H1 (cell line): ENCODE data around the gene CCL15.

Experiments
- ATF3 ChIP-seq: IDR thresholded peaks from 2 replicates; pipeline ENCODE4 v1.6.1; 2011; ENCODE audit warnings: low read depth, mild to moderate bottlenecking, low read length; ENCODE audit not compliant: insufficient read depth
- BACH1 ChIP-seq: IDR thresholded peaks from 2 replicates; pipeline ENCODE4 v1.6.1; 2012; ENCODE audit warnings: low read length, improper control_type of control experiment
- CBX8 ChIP-seq: fragments of 300-800, 300-1000 bp; sonication (generic); IDR thresholded peaks from 2 replicates; pipeline ENCODE4 v1.7.1; 2016; ENCODE audit warnings: low read depth, low read length, borderline replicate concordance
- CHD2 ChIP-seq: IDR thresholded peaks from 2 replicates; pipeline ENCODE4 v1.6.1; 2012; ENCODE audit warnings: low read length, improper control_type of control experiment
- CREB1 ChIP-seq: IDR thresholded peaks from 2 replicates; pipeline ENCODE4 v1.6.1; 2012; ENCODE audit warnings: inconsistent platforms
- EZH2 ChIP-seq: fragments of 200-600 bp; sonication (generic); IDR thresholded peaks from 2 replicates; pipeline ENCODE4 v1.7.1; 2012; ENCODE audit warnings: low read depth, mild to moderate bottlenecking, moderate library complexity, low read length, inconsistent platforms; ENCODE audit not compliant: severe bottlenecking
- MAX ChIP-seq: IDR thresholded peaks from 2 replicates; pipeline ENCODE4 v1.6.1; 2012; ENCODE audit warnings: inconsistent platforms
- NRF1 ChIP-seq: IDR thresholded peaks from 2 replicates; pipeline ENCODE4 v1.6.1; 2011; ENCODE audit warnings: mild to moderate bottlenecking, low read depth, low read length, improper control_type of control experiment
- POLR2AphosphoS5 ChIP-seq: IDR thresholded peaks from 2 replicates; pipeline ENCODE4 v1.6.1; 2011; ENCODE audit warnings: low read depth, low read length
- TAF7 ChIP-seq: optimal IDR thresholded peaks from 2 replicates; pipeline ENCODE3; 2011; ENCODE audit warnings: low read depth, mild to moderate bottlenecking, inconsistent platforms, low read length, moderate library complexity, borderline replicate concordance
- TF ChIP-seq, protein P1 (sequence below), 3 experiments: IDR thresholded peaks; 1 replicate in 2 of 3; 2 replicates in 1 of 3; pipeline versions ENCODE4 v1.5.1 to v1.6.1; 2011; ENCODE audit warnings: low read length in 3 of 3, mild to moderate bottlenecking in 3 of 3, inconsistent platforms in 2 of 3, low read depth in 1 of 3, moderate library complexity in 1 of 3; ENCODE audit not compliant: insufficient read depth in 1 of 3; ENCODE audit errors: control extremely low read depth in 1 of 3

- TF ChIP-seq BACH1 (no peak), POLR2AphosphoS5 (no peak), ATF3 (no peak), MAX (no peak), CHD2 (no peak), NRF1 (no peak), TAF7 (no peak), EZH2 (no peak), CBX8 (no peak), CREB1 (no peak)
- TF ChIP-seq, protein P1, sequence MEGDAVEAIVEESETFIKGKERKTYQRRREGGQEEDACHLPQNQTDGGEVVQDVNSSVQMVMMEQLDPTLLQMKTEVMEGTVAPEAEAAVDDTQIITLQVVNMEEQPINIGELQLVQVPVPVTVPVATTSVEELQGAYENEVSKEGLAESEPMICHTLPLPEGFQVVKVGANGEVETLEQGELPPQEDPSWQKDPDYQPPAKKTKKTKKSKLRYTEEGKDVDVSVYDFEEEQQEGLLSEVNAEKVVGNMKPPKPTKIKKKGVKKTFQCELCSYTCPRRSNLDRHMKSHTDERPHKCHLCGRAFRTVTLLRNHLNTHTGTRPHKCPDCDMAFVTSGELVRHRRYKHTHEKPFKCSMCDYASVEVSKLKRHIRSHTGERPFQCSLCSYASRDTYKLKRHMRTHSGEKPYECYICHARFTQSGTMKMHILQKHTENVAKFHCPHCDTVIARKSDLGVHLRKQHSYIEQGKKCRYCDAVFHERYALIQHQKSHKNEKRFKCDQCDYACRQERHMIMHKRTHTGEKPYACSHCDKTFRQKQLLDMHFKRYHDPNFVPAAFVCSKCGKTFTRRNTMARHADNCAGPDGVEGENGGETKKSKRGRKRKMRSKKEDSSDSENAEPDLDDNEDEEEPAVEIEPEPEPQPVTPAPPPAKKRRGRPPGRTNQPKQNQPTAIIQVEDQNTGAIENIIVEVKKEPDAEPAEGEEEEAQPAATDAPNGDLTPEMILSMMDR (IDR thresholded peaks at IDR 0.05; ENCODE audit: control extremely low read depth in 1 of 3, insufficient read depth in 1 of 3, low read depth in 1 of 3, low read length in 3 of 3), result no peak
Observed at GRCh38 chr17:35968520-35969054, 32.8 kb downstream of the CCL15 start.
